ENCODE data around the gene SERPINA1. TPM values are rescaled to one million over a fixed set of nuclear protein-coding genes. Genes with fewer than 3 reads are reported as not detected.

Gene SERPINA1
- total and polyA plus RNA-seq, 8 donors = 10.5 to 1,332 (median 80.3) TPM

GRCh38 chr14:94338023-94338422 is 50.4 kb downstream of the SERPINA1 start:
- WGBS, 5 donors = 75 to 90% (median 86%) methylated on average over 2 of the region's 2 CpGs
- DNase-seq = no peak
- intact Hi-C loops (cut with DNase I; ENCODE audit: low total_unique reads) = no loop called here

GRCh38 chr14:94337274-94337673 is 51.1 kb downstream of the SERPINA1 start:
- WGBS, 5 donors = 75 to 90% (median 80%) methylated on average over 6 of the region's 6 CpGs
- no peak overlapping the region for H3K4me3 ChIP-seq
- H3K27ac ChIP-seq = no peak overlapping the region
- H3K4me1 ChIP-seq = peaks cover 0 to 7% (median 4%) of the 10 kb centered on the region in 4 donors
- DNase-seq = no peak
- intact Hi-C loops (cut with DNase I; ENCODE audit: low total_unique reads) = no loop called here
- TF ChIP-seq POLR2AphosphoS5 (IDR thresholded peaks at IDR 0.05) (no peak), EP300 (IDR thresholded peaks at IDR 0.05) (no peak), POLR2A (IDR thresholded peaks at IDR 0.05) (no peak), CTCF (IDR thresholded peaks at IDR 0.05) (no peak)
- no peaks in the 10 kb centered on the region for H3K36me3 ChIP-seq
- H3K27me3 ChIP-seq = peaks cover 0 to 4% (median 0%) of the 10 kb centered on the region in 3 donors
- H3K9me3 ChIP-seq = no peaks in the 10 kb centered on the region

More at GRCh38 chr14:94338023-94338422, 50.4 kb downstream of the SERPINA1 start:
- TF ChIP-seq EP300 (IDR thresholded peaks at IDR 0.05) = no peak
- no peak for TF ChIP-seq CTCF (IDR thresholded peaks at IDR 0.05)
- no peak for TF ChIP-seq POLR2A (IDR thresholded peaks at IDR 0.05)
- TF ChIP-seq POLR2AphosphoS5 (IDR thresholded peaks at IDR 0.05) = no peak
- Histone ChIP-seq H3K9me3 (no peaks in the 10 kb centered on the region), H3K4me1 (peaks cover 0 to 15% (median 8%) of the 10 kb centered on the region in 4 donors), H3K27ac (no peak overlapping the region), H3K36me3 (no peaks in the 10 kb centered on the region), H3K27me3 (peaks cover 0 to 4% (median 0%) of the 10 kb centered on the region in 3 donors), H3K4me3 (no peak overlapping the region)

- intact Hi-C loops (cut with DNase I; ENCODE audit: low total_unique reads) = no loop called here
- no peaks in the 10 kb centered on the region for H3K36me3 ChIP-seq
- no peak for TF ChIP-seq EP300 (IDR thresholded peaks at IDR 0.05)
- no peak for TF ChIP-seq POLR2A (IDR thresholded peaks at IDR 0.05)
- TF ChIP-seq CTCF (IDR thresholded peaks at IDR 0.05) = no peak
- no peak for TF ChIP-seq POLR2AphosphoS5 (IDR thresholded peaks at IDR 0.05)
- no peaks in the 10 kb centered on the region for H3K4me1 ChIP-seq
- 47 to 62% (median 55%) methylated on average over 4 of the region's 4 CpGs for whole genome bisulfite sequencing, 5 donors
- H3K27me3 ChIP-seq = peaks cover 0 to 4% (median 0%) of the 10 kb centered on the region in 3 donors
- no peak overlapping the region for H3K4me3 ChIP-seq
- no peak overlapping the region for H3K27ac ChIP-seq
- no peaks in the 10 kb centered on the region for H3K9me3 ChIP-seq
- DNase-seq = no peak
These were observed 53.5 kb downstream of the SERPINA1 start for GRCh38 chr14:94334872-94335271.

- intact Hi-C loops (cut with DNase I; ENCODE audit: low total_unique reads) = no loop called here
These were observed 55.8 kb downstream of the SERPINA1 start for GRCh38 chr14:94332587-94332986.

More at GRCh38 chr14:94332587-94332986, 55.8 kb downstream of the SERPINA1 start:
- TF ChIP-seq CTCF (IDR thresholded peaks at IDR 0.05) (no peak), POLR2AphosphoS5 (IDR thresholded peaks at IDR 0.05) (no peak), EP300 (IDR thresholded peaks at IDR 0.05) (no peak)
- Histone ChIP-seq H3K36me3 (no peaks in the 10 kb centered on the region), H3K9me3 (no peaks in the 10 kb centered on the region), H3K27ac (no peak overlapping the region), H3K27me3 (peaks cover 0 to 4% (median 0%) of the 10 kb centered on the region in 3 donors), H3K4me3 (no peak overlapping the region), H3K4me1 (no peaks in the 10 kb centered on the region)
- no peak for DNase-seq
